Measurements from ENCODE around the gene CACNG3. TPM values are rescaled to one million over a fixed set of nuclear protein-coding genes. Genes with fewer than 3 reads are reported as not detected.

CACNG3 gene
- total and polyA plus RNA-seq, 2 of the 4 experiments (the other 2 are of a cell fraction) = not detected

DNA sequence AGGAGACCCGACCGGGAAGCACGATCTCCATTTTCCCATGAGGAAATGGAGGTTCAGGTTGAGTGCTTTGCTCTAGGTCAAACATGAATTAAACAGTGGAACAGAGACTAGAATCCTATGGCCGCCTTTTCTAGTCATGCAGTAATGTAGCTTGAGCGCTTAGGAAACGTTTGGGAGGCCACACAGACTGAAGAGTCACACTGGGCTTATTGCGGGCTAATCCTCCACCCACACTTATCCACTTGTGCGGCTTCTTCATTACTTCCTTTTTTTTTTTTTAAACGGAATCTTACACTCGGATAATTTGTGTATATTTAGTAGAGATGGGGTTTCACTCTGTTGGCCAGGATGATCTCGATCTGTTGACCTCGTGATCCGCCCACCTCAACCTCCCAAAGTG, 26.0 kb downstream of the CACNG3 start:
- CTCF ChIA-PET = no interaction called here
- no peak for DNase-seq
- whole genome bisulfite sequencing, 2 experiments (ENCODE audit: extremely low coverage in 2 of 2, insufficient read length in 1 of 2) = no CpG with 5 or more reads among the region's 13 CpGs
- no peak overlapping the region for H3K14ac ChIP-seq (replicated peaks; ENCODE audit: low read depth, low read length)
- H4K20me1 ChIP-seq (ENCODE audit: insufficient read depth, low read length) = no peaks in the 10 kb centered on the region
- H4K8ac ChIP-seq (ENCODE audit: low read depth in 2 of 2, low read length in 2 of 2) = no peak overlapping the region
- H2AK9ac ChIP-seq (replicated peaks; ENCODE audit: low read depth, low read length, poor library complexity) = no peak overlapping the region
- H2BK120ac ChIP-seq (ENCODE audit: low read depth, low read length) = no peak overlapping the region
- H2BK15ac ChIP-seq (ENCODE audit: low read depth, low read length) = no peak overlapping the region
- no peaks in the 10 kb centered on the region for H3K9me3 ChIP-seq (ENCODE audit: control insufficient read depth, insufficient read depth, low read length)
- H3K4ac ChIP-seq (ENCODE audit: low read depth, low read length) = no peak overlapping the region
- in situ Hi-C loops (cut with MboI; ENCODE audit: low sequenced_read_pairs) (no loop called here), intact Hi-C loops (cut with micrococcal nuclease) (no loop called here), dilution Hi-C loops (cut with HindIII; ENCODE audit: low sequenced_read_pairs, unreplicated experiment) (no loop called here)
- BruUV-seq (replicated peaks) = no TSS peak
- no peak overlapping the region for H3K9ac ChIP-seq (ENCODE audit: low read depth, low read length)
- no peaks in the 10 kb centered on the region for H3K79me1 ChIP-seq (ENCODE audit: low read depth in 1 of 2, low read length in 2 of 2)
- no peak overlapping the region for H3K56ac ChIP-seq (ENCODE audit: extremely low read depth, insufficient read depth, low read length)
- H3K9me1 ChIP-seq (ENCODE audit: insufficient read depth, low read length) = no peaks in the 10 kb centered on the region
- POLR2A ChIA-PET (ENCODE audit: unreplicated experiment) = no interaction called here
- H2BK5ac ChIP-seq (ENCODE audit: low read depth, low read length, poor library complexity, severe bottlenecking) = no peak overlapping the region
- TF ChIP-seq RAD21 (IDR thresholded peaks at IDR 0.05; ENCODE audit: low read length) = no peak
- TF ChIP-seq POLR2A (IDR thresholded peaks at IDR 0.05; ENCODE audit: low read depth, low read length) = no peak
- no peak for TF ChIP-seq FOS (IDR thresholded peaks at IDR 0.05; ENCODE audit: low read depth, low read length)
- no peak for TF ChIP-seq MAZ (IDR thresholded peaks at IDR 0.05; ENCODE audit: borderline replicate concordance, low read depth, low read length)
- TF ChIP-seq, protein P1, sequence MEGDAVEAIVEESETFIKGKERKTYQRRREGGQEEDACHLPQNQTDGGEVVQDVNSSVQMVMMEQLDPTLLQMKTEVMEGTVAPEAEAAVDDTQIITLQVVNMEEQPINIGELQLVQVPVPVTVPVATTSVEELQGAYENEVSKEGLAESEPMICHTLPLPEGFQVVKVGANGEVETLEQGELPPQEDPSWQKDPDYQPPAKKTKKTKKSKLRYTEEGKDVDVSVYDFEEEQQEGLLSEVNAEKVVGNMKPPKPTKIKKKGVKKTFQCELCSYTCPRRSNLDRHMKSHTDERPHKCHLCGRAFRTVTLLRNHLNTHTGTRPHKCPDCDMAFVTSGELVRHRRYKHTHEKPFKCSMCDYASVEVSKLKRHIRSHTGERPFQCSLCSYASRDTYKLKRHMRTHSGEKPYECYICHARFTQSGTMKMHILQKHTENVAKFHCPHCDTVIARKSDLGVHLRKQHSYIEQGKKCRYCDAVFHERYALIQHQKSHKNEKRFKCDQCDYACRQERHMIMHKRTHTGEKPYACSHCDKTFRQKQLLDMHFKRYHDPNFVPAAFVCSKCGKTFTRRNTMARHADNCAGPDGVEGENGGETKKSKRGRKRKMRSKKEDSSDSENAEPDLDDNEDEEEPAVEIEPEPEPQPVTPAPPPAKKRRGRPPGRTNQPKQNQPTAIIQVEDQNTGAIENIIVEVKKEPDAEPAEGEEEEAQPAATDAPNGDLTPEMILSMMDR (conservative IDR thresholded peaks at IDR 0.05; ENCODE audit: low read depth, low read length) = no peak
- TF ChIP-seq, protein P2, sequence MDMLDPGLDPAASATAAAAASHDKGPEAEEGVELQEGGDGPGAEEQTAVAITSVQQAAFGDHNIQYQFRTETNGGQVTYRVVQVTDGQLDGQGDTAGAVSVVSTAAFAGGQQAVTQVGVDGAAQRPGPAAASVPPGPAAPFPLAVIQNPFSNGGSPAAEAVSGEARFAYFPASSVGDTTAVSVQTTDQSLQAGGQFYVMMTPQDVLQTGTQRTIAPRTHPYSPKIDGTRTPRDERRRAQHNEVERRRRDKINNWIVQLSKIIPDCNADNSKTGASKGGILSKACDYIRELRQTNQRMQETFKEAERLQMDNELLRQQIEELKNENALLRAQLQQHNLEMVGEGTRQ (IDR thresholded peaks at IDR 0.05; ENCODE audit: low read depth, low read length) = no peak
- TF ChIP-seq SMC3 (IDR thresholded peaks at IDR 0.05; ENCODE audit: low read depth, low read length) = no peak
- TF ChIP-seq BHLHE40 (IDR thresholded peaks at IDR 0.05; ENCODE audit: low read depth, low read length) = no peak
- no peak for TF ChIP-seq RCOR1 (IDR thresholded peaks at IDR 0.05; ENCODE audit: insufficient replicate concordance, low read length)
- TF ChIP-seq MAFK (IDR thresholded peaks at IDR 0.05; ENCODE audit: low read depth, low read length) = no peak
- TF ChIP-seq CEBPB (IDR thresholded peaks at IDR 0.05; ENCODE audit: low read depth, low read length) = no peak
- TF ChIP-seq NFE2L2 (IDR thresholded peaks at IDR 0.05; ENCODE audit: low read depth, low read length) = no peak
- no peak for TF ChIP-seq RFX5 (IDR thresholded peaks at IDR 0.05; ENCODE audit: low read depth, low read length)
- TF ChIP-seq CHD1 (IDR thresholded peaks at IDR 0.05; ENCODE audit: low read depth, low read length) = no peak
- TF ChIP-seq MXI1 (IDR thresholded peaks at IDR 0.05; ENCODE audit: borderline replicate concordance, low read depth, low read length) = no peak
- TF ChIP-seq, protein P3, sequence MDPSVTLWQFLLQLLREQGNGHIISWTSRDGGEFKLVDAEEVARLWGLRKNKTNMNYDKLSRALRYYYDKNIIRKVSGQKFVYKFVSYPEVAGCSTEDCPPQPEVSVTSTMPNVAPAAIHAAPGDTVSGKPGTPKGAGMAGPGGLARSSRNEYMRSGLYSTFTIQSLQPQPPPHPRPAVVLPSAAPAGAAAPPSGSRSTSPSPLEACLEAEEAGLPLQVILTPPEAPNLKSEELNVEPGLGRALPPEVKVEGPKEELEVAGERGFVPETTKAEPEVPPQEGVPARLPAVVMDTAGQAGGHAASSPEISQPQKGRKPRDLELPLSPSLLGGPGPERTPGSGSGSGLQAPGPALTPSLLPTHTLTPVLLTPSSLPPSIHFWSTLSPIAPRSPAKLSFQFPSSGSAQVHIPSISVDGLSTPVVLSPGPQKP (IDR thresholded peaks at IDR 0.05; ENCODE audit: borderline replicate concordance, low read depth, low read length) = no peak
- H3K36me3 ChIP-seq (ENCODE audit: control insufficient read depth, insufficient read depth, low read length) = no peaks in the 10 kb centered on the region
- no peaks in the 10 kb centered on the region for H3K27me3 ChIP-seq (ENCODE audit: control insufficient read depth, insufficient read depth, low read length)
- no peak overlapping the region for H3K18ac ChIP-seq (ENCODE audit: low read depth, low read length)
- no peak overlapping the region for H3K4me2 ChIP-seq (ENCODE audit: low read depth, low read length)
- no peak overlapping the region for H3K27ac ChIP-seq (ENCODE audit: insufficient read depth, low read length)
- no peak overlapping the region for H4K5ac ChIP-seq (ENCODE audit: low read depth, low read length)
- no peaks in the 10 kb centered on the region for H3K4me1 ChIP-seq (ENCODE audit: control insufficient read depth, insufficient read depth, low read length)
- no peak overlapping the region for H2BK20ac ChIP-seq (ENCODE audit: low read depth, low read length)
- no peak overlapping the region for H2AK5ac ChIP-seq (ENCODE audit: low read depth, low read length)
- ATAC-seq (ENCODE audit: low read depth) = no peak
- no peak overlapping the region for H3K4me3 ChIP-seq (ENCODE audit: insufficient read depth, low read depth, low read length)
- H3K23ac ChIP-seq (ENCODE audit: low read depth, low read length) = no peak overlapping the region
- no peak overlapping the region for H2AFZ ChIP-seq (replicated peaks; ENCODE audit: low read length, poor library complexity)
- no peak overlapping the region for H4K91ac ChIP-seq (ENCODE audit: insufficient read depth, low read depth, low read length)
